Ishikawa (cell line): ENCODE results near the gene LONRF3.
A peak's percentile ranks its signal among the peaks of the same experiment; 100 is the strongest.

Experiments
- CEBPB ChIP-seq: IDR thresholded peaks from 2 replicates; pipeline ENCODE4 v1.6.1; 2012
- EGR1 ChIP-seq: IDR thresholded peaks from 2 replicates; pipeline ENCODE4 v1.6.1; 2012
- EP300 ChIP-seq: IDR thresholded peaks from 2 replicates; pipeline ENCODE4 v1.6.1; 2012; ENCODE audit warnings: borderline replicate concordance
- FOXM1 ChIP-seq: IDR thresholded peaks from 2 replicates; pipeline ENCODE4 v1.6.1; 2012; ENCODE audit warnings: low read depth, borderline replicate concordance
- NFIC ChIP-seq: IDR thresholded peaks from 2 replicates; pipeline ENCODE4 v1.6.1; 2012
- RAD21 ChIP-seq: IDR thresholded peaks from 2 replicates; pipeline ENCODE4 v1.6.1; 2012; ENCODE audit warnings: low read depth
- REST ChIP-seq: IDR thresholded peaks from 2 replicates; pipeline ENCODE4 v1.6.1; 2012; ENCODE audit warnings: low read depth, mild to moderate bottlenecking
- TAF1 ChIP-seq: IDR thresholded peaks from 2 replicates; pipeline ENCODE4 v1.6.1; 2012; ENCODE audit warnings: low read depth, mild to moderate bottlenecking
- TEAD4 ChIP-seq: IDR thresholded peaks from 2 replicates; pipeline ENCODE4 v1.6.1; 2012
- USF1 ChIP-seq: IDR thresholded peaks from 2 replicates; pipeline ENCODE4 v1.6.1; 2012
- ZBTB7A ChIP-seq: IDR thresholded peaks from 2 replicates; pipeline ENCODE4 v1.6.1; 2012; ENCODE audit warnings: low read depth
- TF ChIP-seq, protein P1 (sequence below): IDR thresholded peaks from 2 replicates; pipeline ENCODE4 v1.6.1; 2012

Gene LONRF3

DNA sequence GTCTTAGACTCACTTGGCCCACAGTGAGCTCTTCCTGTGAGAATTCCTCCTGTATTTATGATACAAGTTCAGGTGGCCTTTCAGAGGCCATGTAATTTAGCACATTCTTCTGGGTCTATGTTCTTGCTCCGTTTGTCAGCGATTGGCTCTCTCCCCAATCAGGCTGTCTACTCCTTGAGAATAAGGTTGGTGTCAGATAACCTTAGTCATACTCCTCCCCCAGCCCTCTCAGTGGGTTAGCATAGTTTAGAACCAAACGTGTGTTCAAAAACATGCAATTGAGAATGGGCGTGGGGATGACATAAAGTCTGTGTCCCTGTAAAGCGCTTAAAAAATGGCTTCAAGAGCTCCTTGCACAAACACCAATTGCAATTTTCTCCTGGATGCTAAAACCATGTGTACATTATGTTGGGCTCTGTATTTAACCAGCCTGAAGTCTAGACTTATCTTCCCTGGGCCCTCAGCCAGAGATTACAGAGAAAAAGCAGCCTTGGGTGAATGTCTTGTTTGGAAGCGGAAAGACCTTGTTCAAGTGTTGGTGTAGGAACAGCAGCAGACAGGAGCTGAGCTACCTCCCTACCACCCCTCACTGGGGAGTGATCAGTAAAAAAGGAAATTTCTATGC is 88.4 kb downstream of the LONRF3 start:
- no peak for TF ChIP-seq EGR1
- no peak for TF ChIP-seq CEBPB
- TF ChIP-seq RAD21 = no peak
- TF ChIP-seq FOXM1 = no peak
- TF ChIP-seq, protein P1, sequence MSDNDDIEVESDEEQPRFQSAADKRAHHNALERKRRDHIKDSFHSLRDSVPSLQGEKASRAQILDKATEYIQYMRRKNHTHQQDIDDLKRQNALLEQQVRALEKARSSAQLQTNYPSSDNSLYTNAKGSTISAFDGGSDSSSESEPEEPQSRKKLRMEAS = no peak
- no peak for TF ChIP-seq TAF1
- no peak; the same call in 1 of the 2 replicates for TF ChIP-seq TEAD4
- no peak for TF ChIP-seq ZBTB7A
- TF ChIP-seq NFIC = no peak

GRCh38 chrX:119063428-119063827 is 89.0 kb downstream of the LONRF3 start:
- TF ChIP-seq TAF1 (no peak), CEBPB (no peak), NFIC (no peak), FOXM1 (no peak)

DNA sequence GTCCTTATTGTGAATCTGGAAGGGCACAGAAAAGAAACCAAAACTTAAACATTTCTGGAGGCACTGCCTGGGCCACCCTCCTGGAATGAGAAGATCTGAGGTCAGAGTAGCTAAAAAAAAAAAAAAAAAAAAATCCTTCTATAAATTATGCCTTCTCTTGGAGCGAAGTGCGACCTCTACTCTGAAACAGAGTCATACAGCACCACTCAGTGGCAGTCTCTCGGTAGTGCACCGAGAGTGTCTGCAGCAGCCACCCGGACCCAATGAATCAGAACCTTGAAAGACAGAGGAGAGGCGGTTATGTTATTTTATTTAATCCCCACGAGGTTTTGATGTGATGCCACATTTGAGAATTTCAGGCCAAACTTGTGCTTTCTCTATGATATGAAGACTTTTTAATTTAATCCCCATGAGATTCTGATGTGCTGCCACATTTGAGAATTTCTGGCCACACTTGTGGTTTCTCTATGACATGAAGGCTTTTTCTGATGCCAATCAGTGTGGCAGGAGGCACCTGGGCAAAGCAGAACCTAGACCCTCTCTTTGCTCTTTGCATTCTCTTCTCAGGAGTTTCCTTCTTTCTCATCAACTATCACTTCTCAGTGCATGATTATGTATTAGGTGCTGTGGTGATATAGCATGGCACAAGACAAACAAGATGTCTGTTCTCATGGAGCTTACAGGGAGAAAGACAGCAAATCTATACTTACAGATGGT is 92.8 kb downstream of the LONRF3 start:
- TF ChIP-seq RAD21 (peak; percentile 80), REST (no peak), EGR1 (no peak), TAF1 (no peak), USF1 (no peak), FOXM1 (no peak), EP300 (no peak)
- TF ChIP-seq, protein P1 = no peak
